ENCODE results near the gene MYO1A. TPM values are rescaled to one million over a fixed set of nuclear protein-coding genes. Genes with fewer than 3 reads are reported as not detected.

Gene MYO1A
- polyA plus RNA-seq, 1 of the 3 experiments (the other 2 are of a cell fraction), result not detected

DNA sequence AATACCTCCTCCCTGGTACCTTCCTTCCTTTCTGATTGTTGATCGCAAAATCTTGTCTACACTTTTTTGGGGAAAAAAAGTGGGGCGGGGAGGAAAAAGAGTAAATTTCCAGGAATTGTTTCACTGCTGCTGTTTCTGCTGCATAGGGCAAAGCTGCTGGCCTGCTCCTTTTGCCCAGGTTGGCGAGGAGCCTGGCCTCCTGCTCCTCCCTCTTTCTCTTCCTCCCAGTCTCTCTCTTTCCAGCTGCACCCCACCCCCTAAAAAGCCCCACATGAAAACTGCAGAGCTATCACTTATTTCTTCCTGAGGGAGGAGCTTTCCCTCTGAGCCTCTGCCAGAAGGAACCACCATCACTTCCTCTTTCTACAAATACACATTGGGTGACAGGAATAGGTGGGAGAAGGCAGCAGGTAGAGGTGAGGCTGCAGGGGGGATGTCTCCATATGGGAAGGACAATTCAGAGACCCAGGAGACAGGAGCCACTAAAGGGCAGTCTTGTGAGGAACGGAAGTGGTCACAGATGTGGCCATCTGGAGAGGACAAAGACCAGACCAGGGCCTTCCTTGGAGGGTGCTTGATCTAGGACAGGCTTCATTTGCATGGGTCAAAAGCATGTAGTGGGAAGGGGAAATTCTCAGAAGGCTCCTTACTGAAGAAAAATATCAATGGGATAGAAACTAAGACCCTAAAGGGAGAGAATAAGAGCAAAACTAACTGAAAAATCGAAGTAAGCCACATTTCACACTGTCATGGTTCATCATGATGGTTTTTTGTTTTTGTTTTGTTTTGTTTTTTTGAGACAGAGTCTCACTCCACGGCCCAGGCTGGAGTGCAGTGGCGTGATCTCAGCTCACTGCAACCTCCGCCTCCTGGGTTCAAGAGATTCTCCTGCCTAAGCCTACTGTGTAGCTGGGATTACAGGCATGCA, 58.3 kb downstream of the MYO1A start:
- ChIA-PET POLR2A (no interaction called here), CTCF (interaction anchor here (0.6 to 1.0 kb wide), 2 partner anchors 234 to 1913 kb away, joined by 3 read pairs; no protein-coding TSS in a partner anchor)
- no peak for TF ChIP-seq CHD2 (IDR thresholded peaks at IDR 0.05; ENCODE audit: low read length, partially characterized antibody)
- no peak for TF ChIP-seq TEAD4 (IDR thresholded peaks at IDR 0.05; ENCODE audit: borderline replicate concordance, insufficient read depth)
- no peak for TF ChIP-seq NFIC (IDR thresholded peaks at IDR 0.05; ENCODE audit: borderline replicate concordance)
- TF ChIP-seq, protein P1, sequence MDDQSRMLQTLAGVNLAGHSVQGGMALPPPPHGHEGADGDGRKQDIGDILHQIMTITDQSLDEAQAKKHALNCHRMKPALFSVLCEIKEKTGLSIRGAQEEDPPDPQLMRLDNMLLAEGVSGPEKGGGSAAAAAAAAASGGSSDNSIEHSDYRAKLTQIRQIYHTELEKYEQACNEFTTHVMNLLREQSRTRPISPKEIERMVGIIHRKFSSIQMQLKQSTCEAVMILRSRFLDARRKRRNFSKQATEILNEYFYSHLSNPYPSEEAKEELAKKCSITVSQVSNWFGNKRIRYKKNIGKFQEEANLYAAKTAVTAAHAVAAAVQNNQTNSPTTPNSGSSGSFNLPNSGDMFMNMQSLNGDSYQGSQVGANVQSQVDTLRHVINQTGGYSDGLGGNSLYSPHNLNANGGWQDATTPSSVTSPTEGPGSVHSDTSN (IDR thresholded peaks at IDR 0.05), result no peak
- no peak for TF ChIP-seq FOXM1 (IDR thresholded peaks at IDR 0.05; ENCODE audit: low read depth)
- no peak for TF ChIP-seq JUND (IDR thresholded peaks at IDR 0.05)
- TF ChIP-seq SMC3 (IDR thresholded peaks at IDR 0.05; ENCODE audit: low read depth, low read length), result no peak
- TF ChIP-seq, protein P2, sequence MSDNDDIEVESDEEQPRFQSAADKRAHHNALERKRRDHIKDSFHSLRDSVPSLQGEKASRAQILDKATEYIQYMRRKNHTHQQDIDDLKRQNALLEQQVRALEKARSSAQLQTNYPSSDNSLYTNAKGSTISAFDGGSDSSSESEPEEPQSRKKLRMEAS (IDR thresholded peaks at IDR 0.05; ENCODE audit: low read depth), result no peak

DNA sequence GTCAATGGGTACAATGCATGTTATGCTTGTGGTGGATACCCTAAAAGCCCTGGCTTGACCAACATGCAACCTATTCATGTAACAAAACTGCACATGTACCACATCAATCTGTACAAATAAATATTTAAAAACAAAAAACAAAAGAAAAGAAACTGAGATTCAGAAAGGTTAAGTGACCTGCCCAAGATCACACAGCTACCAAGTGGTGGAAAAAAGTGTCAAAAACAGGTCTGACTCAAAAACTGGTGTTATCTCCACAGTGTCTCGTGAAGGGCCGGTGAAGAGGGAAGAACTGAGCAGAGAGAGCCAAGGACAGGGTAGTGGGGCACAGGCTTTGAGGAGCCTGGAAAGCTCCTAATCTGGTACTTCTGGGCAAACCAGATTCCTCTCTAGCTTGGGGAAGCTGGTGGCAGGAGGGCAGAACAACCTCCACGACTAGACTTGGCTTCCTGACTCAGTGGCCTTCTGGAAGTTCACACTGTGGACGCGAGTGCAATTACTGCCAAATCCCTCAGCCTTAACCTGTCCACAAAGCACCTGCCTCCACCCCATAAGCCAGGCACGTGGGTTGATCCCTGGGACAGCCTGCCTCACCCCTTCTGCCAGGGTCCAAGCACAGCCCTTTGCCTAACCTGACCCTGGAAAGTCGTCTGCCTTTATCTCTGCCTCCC, 59.1 kb downstream of the MYO1A start:
- Histone ChIP-seq H3K4me1 (ENCODE audit: control insufficient read depth in 1 of 2, insufficient read depth in 2 of 2, low read depth in 1 of 2, low read length in 1 of 2) (peaks cover 0 to 2% of the 10 kb centered on the region in 2 experiments; a peak in 2 of 4 replicates), H3K9me3 (no peaks in the 10 kb centered on the region), H2AFZ (ENCODE audit: low read depth) (no peak overlapping the region), H4K20me1 (ENCODE audit: insufficient read depth) (no peaks in the 10 kb centered on the region), H3K9ac (no peak overlapping the region), H3F3A (replicated peaks; ENCODE audit: insufficient read depth) (no peaks in the 10 kb centered on the region), H3K27ac (ENCODE audit: low read depth in 2 of 2, low read length in 1 of 2) (no peak overlapping the region), H3K4me2 (no peak overlapping the region), H3K27me3 (ENCODE audit: insufficient read depth) (no peaks in the 10 kb centered on the region), H3K4me3 (ENCODE audit: low read depth in 2 of 2, low read length in 1 of 2) (no peak overlapping the region), H3K36me3 (replicated peaks in 1 of 2; ENCODE audit: control insufficient read depth in 1 of 2, insufficient read depth in 2 of 2, low read length in 1 of 2) (no peaks in the 10 kb centered on the region), H3K79me2 (ENCODE audit: insufficient read depth) (no peaks in the 10 kb centered on the region), H3K9me2 (no peaks in the 10 kb centered on the region)
- CTCF ChIA-PET, result interaction anchor here (0.5 to 1.0 kb wide), 3 partner anchors 9 to 1272 kb away, joined by 3 to 4 read pairs (median 3); no protein-coding TSS in a partner anchor
- no peak for DNase-seq
- TF ChIP-seq, protein P3, sequence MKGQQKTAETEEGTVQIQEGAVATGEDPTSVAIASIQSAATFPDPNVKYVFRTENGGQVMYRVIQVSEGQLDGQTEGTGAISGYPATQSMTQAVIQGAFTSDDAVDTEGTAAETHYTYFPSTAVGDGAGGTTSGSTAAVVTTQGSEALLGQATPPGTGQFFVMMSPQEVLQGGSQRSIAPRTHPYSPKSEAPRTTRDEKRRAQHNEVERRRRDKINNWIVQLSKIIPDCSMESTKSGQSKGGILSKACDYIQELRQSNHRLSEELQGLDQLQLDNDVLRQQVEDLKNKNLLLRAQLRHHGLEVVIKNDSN (IDR thresholded peaks at IDR 0.05; ENCODE audit: borderline replicate concordance, low read depth), result no peak
- TF ChIP-seq, protein P4, sequence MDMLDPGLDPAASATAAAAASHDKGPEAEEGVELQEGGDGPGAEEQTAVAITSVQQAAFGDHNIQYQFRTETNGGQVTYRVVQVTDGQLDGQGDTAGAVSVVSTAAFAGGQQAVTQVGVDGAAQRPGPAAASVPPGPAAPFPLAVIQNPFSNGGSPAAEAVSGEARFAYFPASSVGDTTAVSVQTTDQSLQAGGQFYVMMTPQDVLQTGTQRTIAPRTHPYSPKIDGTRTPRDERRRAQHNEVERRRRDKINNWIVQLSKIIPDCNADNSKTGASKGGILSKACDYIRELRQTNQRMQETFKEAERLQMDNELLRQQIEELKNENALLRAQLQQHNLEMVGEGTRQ (IDR thresholded peaks at IDR 0.05; ENCODE audit: borderline replicate concordance, low read depth, low read length), result no peak
- TF ChIP-seq NRF1 (IDR thresholded peaks at IDR 0.05; ENCODE audit: low read depth, low read length), result no peak
- TF ChIP-seq SIN3A (IDR thresholded peaks at IDR 0.05; ENCODE audit: borderline replicate concordance, low read depth, low read length), result no peak
- TF ChIP-seq TAF1 (IDR thresholded peaks at IDR 0.05; ENCODE audit: borderline replicate concordance, low read depth, low read length), result no peak
- no peak for TF ChIP-seq RAD21 (IDR thresholded peaks at IDR 0.05; ENCODE audit: low read length)
- TF ChIP-seq, protein P2 (IDR thresholded peaks at IDR 0.05; ENCODE audit: low read depth), result no peak
- no peak for TF ChIP-seq MXI1 (IDR thresholded peaks at IDR 0.05; ENCODE audit: low read depth, low read length)
- 68% methylated on average over 6 of the region's 7 CpGs for WGBS (ENCODE audit: low lambda C conversion rate)
- POLR2A ChIA-PET, result no interaction called here

More for the DNA sequence above, 58.3 kb downstream of the MYO1A start:
- no peak for DNase-seq
- no peak overlapping the region for H2AFZ ChIP-seq (ENCODE audit: low read depth)
- no peak overlapping the region for H3K9ac ChIP-seq
- H3K4me3 ChIP-seq (ENCODE audit: low read depth in 2 of 2, low read length in 1 of 2), result no peak overlapping the region
- no peak overlapping the region for H3K27ac ChIP-seq (ENCODE audit: low read depth in 2 of 2, low read length in 1 of 2)
- 82% methylated on average over 8 of the region's 8 CpGs for WGBS (ENCODE audit: low lambda C conversion rate)
- no peaks in the 10 kb centered on the region for H3K9me2 ChIP-seq
- H3K4me1 ChIP-seq (ENCODE audit: control insufficient read depth in 1 of 2, insufficient read depth in 2 of 2, low read depth in 1 of 2, low read length in 1 of 2), result peaks cover 0 to 2% of the 10 kb centered on the region in 2 experiments; a peak in 2 of 4 replicates
- H3K9me3 ChIP-seq, result no peaks in the 10 kb centered on the region
- no peaks in the 10 kb centered on the region for H4K20me1 ChIP-seq (ENCODE audit: insufficient read depth)
- H3K4me2 ChIP-seq, result no peak overlapping the region
- no peaks in the 10 kb centered on the region for H3F3A ChIP-seq (replicated peaks; ENCODE audit: insufficient read depth)
- H3K79me2 ChIP-seq (ENCODE audit: insufficient read depth), result no peaks in the 10 kb centered on the region
- H3K27me3 ChIP-seq (ENCODE audit: insufficient read depth), result no peaks in the 10 kb centered on the region
- H3K36me3 ChIP-seq (replicated peaks in 1 of 2; ENCODE audit: control insufficient read depth in 1 of 2, insufficient read depth in 2 of 2, low read length in 1 of 2), result no peaks in the 10 kb centered on the region

Data from SK-N-SH (cell line).